HepG2 (cell line): ENCODE measurements around the gene TMEM141. TPM values are rescaled to one million over a fixed set of nuclear protein-coding genes. Genes with fewer than 3 reads are reported as not detected.

Experiments used
- AHR ChIP-seq: IDR thresholded peaks from 2 replicates; pipeline ENCODE4 v1.6.1; 2018; ENCODE audit warnings: missing genetic modification reagents, missing compliant biosample characterization
- AKNA ChIP-seq: sonication (generic); formaldehyde crosslinking; IDR thresholded peaks from 2 replicates; pipeline ENCODE4 v1.4.0; 2020; ENCODE audit warnings: missing genetic modification reagents, borderline replicate concordance
- ATF7 ChIP-seq, 2 experiments: fragments of 450-650 bp in 1 of 2; sonication (generic) in 1 of 2; formaldehyde crosslinking in 1 of 2; IDR thresholded peaks; 2 replicates each; pipeline versions ENCODE4 v1.4.0 to v1.6.1; 2016 to 2020; ENCODE audit warnings: antibody characterized with exemption in 1 of 2, mild to moderate bottlenecking in 1 of 2, missing genetic modification reagents in 1 of 2
- FOXK2 ChIP-seq: fragments of 450-650 bp; IDR thresholded peaks from 2 replicates; pipeline ENCODE4 v1.6.1; 2016
- MXI1 ChIP-seq: IDR thresholded peaks from 3 replicates; pipeline ENCODE4 v1.6.1; 2012; ENCODE audit warnings: low read depth, low read length, inconsistent platforms, borderline replicate concordance
- TRAFD1 ChIP-seq: sonication (generic); formaldehyde crosslinking; IDR thresholded peaks from 2 replicates; pipeline ENCODE4 v1.5.1; 2020; ENCODE audit warnings: missing genetic modification reagents, mild to moderate bottlenecking, borderline replicate concordance
- XBP1 ChIP-seq: sonication (generic); formaldehyde crosslinking; IDR thresholded peaks from 2 replicates; pipeline ENCODE4 v1.5.0; 2020; ENCODE audit warnings: missing genetic modification reagents
- ZBTB46 ChIP-seq: sonication (generic); formaldehyde crosslinking; IDR thresholded peaks from 2 replicates; pipeline ENCODE4 v1.4.0; 2020; ENCODE audit warnings: mild to moderate bottlenecking, missing genetic modification reagents, borderline replicate concordance
- ZNF576 ChIP-seq: sonication (generic); formaldehyde crosslinking; IDR thresholded peaks from 2 replicates; pipeline ENCODE4 v1.4.0; 2020; ENCODE audit warnings: mild to moderate bottlenecking, missing genetic modification reagents
- ZNF703 ChIP-seq: sonication (generic); formaldehyde crosslinking; IDR thresholded peaks from 2 replicates; pipeline ENCODE4 v1.5.1; 2020; ENCODE audit warnings: missing genetic modification reagents, mild to moderate bottlenecking, moderate library complexity, borderline replicate concordance
- ZNF749 ChIP-seq: sonication (generic); formaldehyde crosslinking; IDR thresholded peaks from 2 replicates; pipeline ENCODE4 v1.8.0; 2022; ENCODE audit warnings: mild to moderate bottlenecking, missing genetic modification reagents, moderate library complexity, borderline replicate concordance
- polyA plus RNA-seq, 8 experiments: library from polyadenylated mRNA; depleted of rRNA in 3 of 8; stranded (reverse) in 7 of 8; unstranded in 1 of 8; fragments of >200 nt; fragmentation: Illumina TruSeq in 4 of 8; extraction: Trizol in 4 of 8; gene quantifications; 2 replicates each; pipeline versions ENCODE4 v1.2.1 to v1.2.3, GENCODE V29; 2011 to 2016; ENCODE audit warnings: low read depth in 4 of 8, missing spikeins in 1 of 8, mixed read lengths in 1 of 8; ENCODE audit not compliant: insufficient read depth in 1 of 8
- total RNA-seq, 5 experiments: library from RNA; depleted of rRNA; stranded (reverse); fragments of >200 nt; fragmentation: Illumina TruSeq; extraction: Trizol; gene quantifications; 2 replicates each; pipeline ENCODE4 v1.2.3, GENCODE V29; 2016; ENCODE audit warnings: low read depth in 1 of 5
- TF ChIP-seq, protein P1 (sequence below): sonication (generic); formaldehyde crosslinking; IDR thresholded peaks from 2 replicates; pipeline ENCODE4 v1.9.0; 2021; ENCODE audit warnings: missing genetic modification reagents, borderline replicate concordance
- TF ChIP-seq, protein P2 (sequence below): sonication (generic); formaldehyde crosslinking; IDR thresholded peaks from 2 replicates; pipeline ENCODE4 v1.4.0; 2020; ENCODE audit warnings: missing genetic modification reagents, borderline replicate concordance

Gene TMEM141
- total and polyA plus RNA-seq, 2 of the 13 experiments (the other 11 are each of a cell fraction or from before 2014, with no cell fraction given) = 81.0 to 202 TPM

DNA sequence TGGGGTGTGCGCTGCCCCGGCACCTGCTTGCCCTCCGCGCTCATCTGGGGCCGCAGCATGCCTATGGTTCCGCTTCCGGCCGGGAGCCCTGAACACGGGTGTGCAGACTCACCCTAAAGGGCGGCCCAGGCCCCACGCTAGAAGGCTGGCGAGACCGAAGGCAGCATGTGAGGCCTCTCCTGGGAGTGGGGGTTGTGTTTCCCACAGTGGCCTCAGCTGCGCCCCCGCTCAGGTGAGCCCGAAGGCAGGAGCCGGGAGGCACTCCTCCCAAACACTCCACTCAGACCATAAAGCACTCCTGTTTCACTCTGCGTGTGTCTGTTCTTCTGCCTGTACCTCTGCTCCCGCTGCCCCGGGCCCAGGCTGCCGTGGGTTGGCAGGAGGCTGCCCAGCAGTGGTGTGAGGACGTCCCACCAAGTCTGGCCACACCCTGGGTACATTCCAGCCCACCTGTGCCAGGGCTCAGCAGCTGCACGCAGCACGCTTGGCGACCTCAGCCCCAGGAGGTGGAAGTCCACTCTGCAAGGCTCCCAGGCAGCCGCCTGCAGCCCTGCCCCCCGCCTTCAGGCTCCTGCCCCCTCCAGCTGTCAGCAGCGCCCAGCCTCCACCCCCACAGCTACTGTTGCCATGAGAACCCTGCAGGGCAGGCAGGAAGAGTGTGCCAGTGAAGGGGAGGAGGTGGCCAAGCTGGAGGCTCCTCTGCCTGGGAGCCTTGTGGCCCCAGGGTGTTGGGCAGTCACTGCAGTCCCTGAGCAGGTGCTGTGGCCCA, 49.9 kb downstream of the TMEM141 start (continued):
- TF ChIP-seq AKNA (CRISPR knock-in tag) = no peak
- no peak; the same call in 1 of the 2 replicates for TF ChIP-seq ZNF703 (CRISPR knock-in tag)
- peak; percentile 78; the same call in 1 of the 3 replicates for TF ChIP-seq MXI1
- TF ChIP-seq FOXK2 = no peak
- TF ChIP-seq, protein P1, sequence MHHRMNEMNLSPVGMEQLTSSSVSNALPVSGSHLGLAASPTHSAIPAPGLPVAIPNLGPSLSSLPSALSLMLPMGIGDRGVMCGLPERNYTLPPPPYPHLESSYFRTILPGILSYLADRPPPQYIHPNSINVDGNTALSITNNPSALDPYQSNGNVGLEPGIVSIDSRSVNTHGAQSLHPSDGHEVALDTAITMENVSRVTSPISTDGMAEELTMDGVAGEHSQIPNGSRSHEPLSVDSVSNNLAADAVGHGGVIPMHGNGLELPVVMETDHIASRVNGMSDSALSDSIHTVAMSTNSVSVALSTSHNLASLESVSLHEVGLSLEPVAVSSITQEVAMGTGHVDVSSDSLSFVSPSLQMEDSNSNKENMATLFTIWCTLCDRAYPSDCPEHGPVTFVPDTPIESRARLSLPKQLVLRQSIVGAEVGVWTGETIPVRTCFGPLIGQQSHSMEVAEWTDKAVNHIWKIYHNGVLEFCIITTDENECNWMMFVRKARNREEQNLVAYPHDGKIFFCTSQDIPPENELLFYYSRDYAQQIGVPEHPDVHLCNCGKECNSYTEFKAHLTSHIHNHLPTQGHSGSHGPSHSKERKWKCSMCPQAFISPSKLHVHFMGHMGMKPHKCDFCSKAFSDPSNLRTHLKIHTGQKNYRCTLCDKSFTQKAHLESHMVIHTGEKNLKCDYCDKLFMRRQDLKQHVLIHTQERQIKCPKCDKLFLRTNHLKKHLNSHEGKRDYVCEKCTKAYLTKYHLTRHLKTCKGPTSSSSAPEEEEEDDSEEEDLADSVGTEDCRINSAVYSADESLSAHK (CRISPR knock-in tag) = no peak
- no peak for TF ChIP-seq ATF7 (IDR thresholded peaks at IDR 0.05)
- no peak for TF ChIP-seq ATF7 (CRISPR knock-in tag; IDR thresholded peaks at IDR 0.05)
- no peak for TF ChIP-seq ZNF749 (CRISPR knock-in tag)
- TF ChIP-seq ZNF576 (CRISPR knock-in tag) = no peak
- TF ChIP-seq AHR = no peak
- TF ChIP-seq TRAFD1 (CRISPR knock-in tag) = no peak
- TF ChIP-seq, protein P2, sequence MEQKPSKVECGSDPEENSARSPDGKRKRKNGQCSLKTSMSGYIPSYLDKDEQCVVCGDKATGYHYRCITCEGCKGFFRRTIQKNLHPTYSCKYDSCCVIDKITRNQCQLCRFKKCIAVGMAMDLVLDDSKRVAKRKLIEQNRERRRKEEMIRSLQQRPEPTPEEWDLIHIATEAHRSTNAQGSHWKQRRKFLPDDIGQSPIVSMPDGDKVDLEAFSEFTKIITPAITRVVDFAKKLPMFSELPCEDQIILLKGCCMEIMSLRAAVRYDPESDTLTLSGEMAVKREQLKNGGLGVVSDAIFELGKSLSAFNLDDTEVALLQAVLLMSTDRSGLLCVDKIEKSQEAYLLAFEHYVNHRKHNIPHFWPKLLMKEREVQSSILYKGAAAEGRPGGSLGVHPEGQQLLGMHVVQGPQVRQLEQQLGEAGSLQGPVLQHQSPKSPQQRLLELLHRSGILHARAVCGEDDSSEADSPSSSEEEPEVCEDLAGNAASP = no peak
- no peak; the same call in 1 of the 2 replicates for TF ChIP-seq ZBTB46 (CRISPR knock-in tag)
- TF ChIP-seq XBP1 = no peak
